ENCODE measurements around the gene C12orf42. TPM values are rescaled to one million over a fixed set of nuclear protein-coding genes. Genes with fewer than 3 reads are reported as not detected.

C12orf42 gene
- total RNA-seq, result not detected

GRCh38 chr12:103495469-103496456, at the start of gene C12orf42:
Gene C12orf42, minus strand, starts transcription at chr12:103495968. Its CDS starts 17,542 bp downstream, at chr12:103478426.
- intact Hi-C loops (cut with DNase I), result no loop called here

DNA sequence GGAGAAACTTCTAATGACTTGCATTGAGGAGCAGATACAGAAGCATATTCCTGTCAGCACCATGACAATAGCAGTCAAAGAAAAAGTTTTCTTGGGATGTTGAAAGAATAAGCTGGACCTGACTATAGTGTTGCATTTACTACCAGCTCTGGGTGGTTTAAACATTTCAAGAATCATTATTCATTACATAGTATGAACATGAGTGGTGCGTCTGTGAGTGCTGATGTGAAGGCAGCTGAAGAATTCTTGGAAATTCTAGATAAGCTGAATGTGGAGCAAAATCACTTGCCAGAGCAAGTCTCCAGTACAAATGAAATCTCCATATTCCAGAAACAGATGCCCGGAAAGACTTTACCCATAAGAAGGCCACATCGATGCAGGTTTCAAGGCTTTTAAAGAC, 46.3 kb upstream of the C12orf42 start:
- Histone ChIP-seq H3K27ac (no peak overlapping the region), H3K9me3 (no peaks in the 10 kb centered on the region), H3K4me1 (no peaks in the 10 kb centered on the region), H3K9ac (ENCODE audit: low read depth in 2 of 2, low read length in 2 of 2) (no peak overlapping the region), H3K36me3 (no peaks in the 10 kb centered on the region), H3K27me3 (no peaks in the 10 kb centered on the region), H3K4me3 (no peak overlapping the region)
- intact Hi-C loops (cut with DNase I), result no loop called here
- TF ChIP-seq, protein P1, sequence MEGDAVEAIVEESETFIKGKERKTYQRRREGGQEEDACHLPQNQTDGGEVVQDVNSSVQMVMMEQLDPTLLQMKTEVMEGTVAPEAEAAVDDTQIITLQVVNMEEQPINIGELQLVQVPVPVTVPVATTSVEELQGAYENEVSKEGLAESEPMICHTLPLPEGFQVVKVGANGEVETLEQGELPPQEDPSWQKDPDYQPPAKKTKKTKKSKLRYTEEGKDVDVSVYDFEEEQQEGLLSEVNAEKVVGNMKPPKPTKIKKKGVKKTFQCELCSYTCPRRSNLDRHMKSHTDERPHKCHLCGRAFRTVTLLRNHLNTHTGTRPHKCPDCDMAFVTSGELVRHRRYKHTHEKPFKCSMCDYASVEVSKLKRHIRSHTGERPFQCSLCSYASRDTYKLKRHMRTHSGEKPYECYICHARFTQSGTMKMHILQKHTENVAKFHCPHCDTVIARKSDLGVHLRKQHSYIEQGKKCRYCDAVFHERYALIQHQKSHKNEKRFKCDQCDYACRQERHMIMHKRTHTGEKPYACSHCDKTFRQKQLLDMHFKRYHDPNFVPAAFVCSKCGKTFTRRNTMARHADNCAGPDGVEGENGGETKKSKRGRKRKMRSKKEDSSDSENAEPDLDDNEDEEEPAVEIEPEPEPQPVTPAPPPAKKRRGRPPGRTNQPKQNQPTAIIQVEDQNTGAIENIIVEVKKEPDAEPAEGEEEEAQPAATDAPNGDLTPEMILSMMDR (IDR thresholded peaks at IDR 0.05), result no peak
- DNase-seq, result no peak

More at GRCh38 chr12:103495469-103496456, at the start of gene C12orf42:
- peaks cover 14% of the 10 kb centered on the region for H3K27me3 ChIP-seq
- no peaks in the 10 kb centered on the region for H3K9me3 ChIP-seq
- H3K27ac ChIP-seq, result no peak within 1 kb of the TSS
- peak within 1 kb of the TSS; percentile 32 for H3K4me3 ChIP-seq
- no peaks in the 10 kb centered on the region for H3K4me1 ChIP-seq
- no peaks in the 10 kb centered on the region for H3K36me3 ChIP-seq
- no peak within 1 kb of the TSS for H3K9ac ChIP-seq (ENCODE audit: low read depth in 2 of 2, low read length in 2 of 2)
- DNase-seq, result peak; percentile 38
- TF ChIP-seq, protein P1 (IDR thresholded peaks at IDR 0.05), result no peak

DNA sequence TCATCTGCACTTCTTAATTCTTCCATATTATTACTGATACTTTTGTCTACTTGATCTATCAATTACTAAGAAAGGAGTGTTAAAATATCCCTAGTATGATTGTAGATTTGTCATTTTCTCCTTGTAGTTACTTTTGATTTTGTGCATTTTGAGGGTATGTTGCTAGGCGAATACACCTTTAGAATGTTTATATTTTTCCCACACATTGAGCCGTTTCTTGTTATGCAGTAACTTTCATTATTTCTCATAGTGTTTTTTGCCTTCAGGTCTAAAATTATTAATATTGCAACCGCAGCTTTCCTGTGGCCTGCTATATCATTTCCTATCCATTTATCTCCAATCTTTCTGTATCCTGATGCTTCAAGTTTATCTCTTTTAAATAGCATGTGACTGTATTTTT, 44.6 kb upstream of the C12orf42 start:
- H3K27me3 ChIP-seq, result no peaks in the 10 kb centered on the region
- TF ChIP-seq, protein P1 (IDR thresholded peaks at IDR 0.05), result no peak
- H3K36me3 ChIP-seq, result no peaks in the 10 kb centered on the region
- H3K27ac ChIP-seq, result no peak overlapping the region
- H3K9me3 ChIP-seq, result no peaks in the 10 kb centered on the region
- intact Hi-C loops (cut with DNase I), result no loop called here
- DNase-seq, result no peak
- H3K4me1 ChIP-seq, result no peaks in the 10 kb centered on the region
- H3K4me3 ChIP-seq, result no peak overlapping the region
- H3K9ac ChIP-seq (ENCODE audit: low read depth in 2 of 2, low read length in 2 of 2), result no peak overlapping the region

- DNase-seq, result no peak
- H3K4me1 ChIP-seq, result no peaks in the 10 kb centered on the region
- H3K27ac ChIP-seq, result no peak overlapping the region
- intact Hi-C loops (cut with DNase I), result no loop called here
- no peaks in the 10 kb centered on the region for H3K27me3 ChIP-seq
- no peak overlapping the region for H3K4me3 ChIP-seq
- no peaks in the 10 kb centered on the region for H3K36me3 ChIP-seq
- TF ChIP-seq, protein P1 (IDR thresholded peaks at IDR 0.05), result no peak
- no peaks in the 10 kb centered on the region for H3K9me3 ChIP-seq
- no peak overlapping the region for H3K9ac ChIP-seq (ENCODE audit: low read depth in 2 of 2, low read length in 2 of 2)
These were observed 42.6 kb upstream of the C12orf42 start for GRCh38 chr12:103538397-103538796.

DNA sequence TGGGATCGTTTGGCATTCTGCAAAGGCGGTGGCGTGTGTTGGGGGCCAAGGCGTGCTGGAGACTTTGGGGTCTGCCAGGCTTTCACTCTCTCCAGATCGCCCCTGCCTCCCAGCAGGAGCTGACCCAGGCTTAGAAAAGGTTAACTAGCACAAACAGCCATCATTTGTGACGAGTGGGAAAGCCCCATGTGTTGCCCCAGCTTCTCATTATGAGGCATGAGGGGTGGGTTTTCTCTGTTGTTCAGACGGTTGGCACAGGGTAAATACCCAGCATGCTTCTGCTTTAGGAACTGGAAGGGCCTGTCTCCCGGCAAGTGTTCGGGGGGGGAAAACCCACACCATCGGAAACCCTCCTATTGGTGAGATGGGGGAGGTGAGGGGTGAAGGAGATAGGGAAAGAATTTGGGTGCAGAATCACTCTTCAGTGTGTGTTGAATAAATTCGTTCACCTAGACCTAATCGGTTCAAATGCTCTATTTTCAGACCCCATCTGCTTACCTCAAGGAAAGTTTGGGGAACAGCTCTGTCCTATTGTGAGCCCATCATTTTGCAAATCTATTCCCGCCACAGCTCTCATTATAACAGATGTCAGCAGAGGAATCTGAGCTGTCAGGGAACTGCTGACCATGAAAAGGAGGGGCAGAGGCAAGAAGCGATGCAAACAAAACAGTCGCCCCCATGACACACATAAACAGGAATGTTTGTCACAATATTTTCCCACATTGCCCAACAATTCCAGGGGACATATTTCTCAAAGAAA, 34.7 kb upstream of the C12orf42 start:
- no peak for DNase-seq
- no peaks in the 10 kb centered on the region for H3K9me3 ChIP-seq
- no peaks in the 10 kb centered on the region for H3K36me3 ChIP-seq
- no peaks in the 10 kb centered on the region for H3K27me3 ChIP-seq
- no peak overlapping the region for H3K27ac ChIP-seq
- no peak overlapping the region for H3K4me3 ChIP-seq
- no peak overlapping the region for H3K9ac ChIP-seq (ENCODE audit: low read depth in 2 of 2, low read length in 2 of 2)
- intact Hi-C loops (cut with DNase I), result no loop called here
- H3K4me1 ChIP-seq, result no peaks in the 10 kb centered on the region
- TF ChIP-seq, protein P1 (IDR thresholded peaks at IDR 0.05), result no peak
